ENCODE results near the gene FMN1.

Gene FMN1

DNA sequence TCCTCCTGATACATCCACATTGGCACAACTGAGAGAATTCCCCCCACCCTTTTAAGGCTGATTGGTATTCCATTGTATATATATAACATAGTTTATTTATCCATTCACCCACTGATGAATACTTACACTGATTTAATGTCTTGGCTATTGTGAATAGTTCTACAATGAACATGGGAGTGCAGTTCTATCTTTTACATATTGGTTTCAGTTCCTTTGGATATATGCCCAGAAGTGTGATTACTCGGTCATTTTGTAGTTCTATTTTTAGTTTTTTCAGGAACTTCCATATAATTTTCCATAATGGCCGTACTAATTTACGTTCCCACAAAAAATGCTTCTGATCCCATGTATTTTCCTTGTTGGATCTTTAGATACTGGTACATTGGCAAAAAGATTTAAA is 135.3 kb downstream of the FMN1 start:
- DNase-seq (ENCODE audit: low read depth in 2 of 2), result no peak

GRCh38 chr15:33057845-33058244 is 136.7 kb downstream of the FMN1 start:
- DNase-seq (ENCODE audit: low read depth in 2 of 2), result no peak

- DNase-seq (ENCODE audit: low read depth in 2 of 2), result no peak
These were observed 138.6 kb downstream of the FMN1 start for GRCh38 chr15:33055962-33056361.

GRCh38 chr15:33051528-33051927 is 143.0 kb downstream of the FMN1 start:
- no peak for DNase-seq (ENCODE audit: low read depth in 2 of 2)

DNA sequence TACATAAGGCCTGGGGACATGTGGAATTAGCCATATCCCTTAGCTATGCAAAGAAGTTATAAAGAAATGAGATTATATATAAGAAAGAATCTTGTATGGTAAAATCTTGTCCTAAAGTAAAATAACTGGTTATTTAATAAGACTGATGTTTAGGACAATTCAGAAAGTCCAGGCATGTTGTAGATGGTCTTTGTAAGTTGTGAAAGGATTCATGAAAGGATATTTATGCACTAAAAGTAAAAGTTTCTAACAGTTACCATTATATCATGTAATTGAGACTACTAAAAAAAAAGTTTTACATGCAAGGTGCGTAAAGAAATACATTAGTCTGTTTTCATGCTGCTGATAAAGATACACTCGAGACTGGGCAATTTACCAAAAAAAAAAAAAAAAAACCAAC is 146.3 kb downstream of the FMN1 start:
- no peak for DNase-seq (ENCODE audit: low read depth in 2 of 2)

DNA sequence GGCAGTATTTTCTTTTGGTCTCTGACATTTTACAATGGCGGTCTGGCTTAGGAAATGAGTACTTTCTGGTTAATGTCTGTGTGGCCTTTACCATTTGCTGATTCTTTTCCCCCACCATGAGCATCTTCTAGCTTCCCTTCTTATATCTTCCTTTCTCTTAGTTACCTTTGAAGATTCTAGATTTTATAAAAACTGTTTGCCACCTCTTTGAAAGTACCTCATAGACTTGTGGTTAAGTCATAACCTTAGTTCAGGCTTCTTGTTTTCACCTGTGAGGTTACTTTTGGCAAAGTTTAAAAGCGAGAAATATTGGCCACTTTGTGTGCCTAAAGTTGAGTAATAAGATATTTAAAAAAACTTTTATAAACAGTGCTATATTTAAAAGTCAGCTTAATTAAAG is 147.4 kb downstream of the FMN1 start:
- DNase-seq (ENCODE audit: low read depth in 2 of 2), result no peak

GRCh38 chr15:33046329-33046728 is 148.2 kb downstream of the FMN1 start:
- DNase-seq (ENCODE audit: low read depth in 2 of 2), result no peak

GRCh38 chr15:33045066-33045810 is 149.3 kb downstream of the FMN1 start:
- DNase-seq (ENCODE audit: low read depth in 2 of 2), result no peak

DNA sequence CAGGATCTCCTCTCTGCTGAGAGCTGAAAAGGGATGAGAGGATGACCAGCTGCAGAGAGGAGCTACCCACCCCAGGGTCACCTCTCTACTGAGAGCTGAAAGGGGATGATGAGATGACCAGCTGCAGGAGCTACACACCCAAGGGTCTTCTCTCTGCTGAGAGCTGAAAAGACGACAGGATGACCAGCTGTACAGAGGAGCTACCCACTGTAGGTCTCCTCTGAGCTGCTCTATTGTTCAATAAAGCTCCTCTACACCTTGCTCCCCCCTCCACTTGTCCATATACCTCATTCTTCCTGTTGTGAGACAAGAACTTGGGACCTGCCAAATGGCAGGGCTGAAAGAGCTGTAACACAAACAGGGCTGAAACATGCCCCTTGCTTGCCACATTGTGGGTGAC is 149.9 kb downstream of the FMN1 start:
- no peak for DNase-seq (ENCODE audit: low read depth in 2 of 2)

- DNase-seq (ENCODE audit: low read depth in 2 of 2), result no peak
These were observed 150.9 kb downstream of the FMN1 start for GRCh38 chr15:33043636-33044035.

- no peak for DNase-seq (ENCODE audit: low read depth in 2 of 2)
These were observed 154.0 kb downstream of the FMN1 start for GRCh38 chr15:33040496-33040895.

- DNase-seq (ENCODE audit: low read depth in 2 of 2), result no peak
These were observed 159.9 kb downstream of the FMN1 start for GRCh38 chr15:33034588-33034987.

GRCh38 chr15:33032053-33032452 is 162.5 kb downstream of the FMN1 start:
- DNase-seq (ENCODE audit: low read depth in 2 of 2), result no peak

DNA sequence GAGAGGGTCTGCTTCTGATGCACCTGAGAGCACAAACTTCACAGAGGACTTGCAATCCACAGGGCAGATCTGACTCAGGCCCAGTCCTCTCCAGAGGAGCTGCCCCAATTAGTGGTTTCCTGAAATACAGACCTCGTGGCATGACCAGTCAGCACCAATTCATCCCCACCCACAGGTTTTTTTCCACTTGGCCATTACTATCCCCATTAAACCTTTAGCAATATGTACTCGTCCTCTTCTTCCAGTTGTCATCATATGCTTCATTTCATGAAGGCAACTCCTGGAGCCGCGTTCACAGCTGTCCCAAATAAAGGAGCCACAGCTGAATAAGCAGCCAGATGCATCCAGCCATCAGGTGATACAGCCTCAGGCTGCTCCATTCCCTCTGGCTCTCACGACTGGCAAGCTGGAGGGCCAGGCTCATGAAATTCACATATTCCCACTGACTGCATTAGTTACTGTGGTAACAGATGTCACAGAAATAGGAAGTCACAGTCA is 163.1 kb downstream of the FMN1 start:
- no peak for DNase-seq (ENCODE audit: low read depth in 2 of 2)

DNA sequence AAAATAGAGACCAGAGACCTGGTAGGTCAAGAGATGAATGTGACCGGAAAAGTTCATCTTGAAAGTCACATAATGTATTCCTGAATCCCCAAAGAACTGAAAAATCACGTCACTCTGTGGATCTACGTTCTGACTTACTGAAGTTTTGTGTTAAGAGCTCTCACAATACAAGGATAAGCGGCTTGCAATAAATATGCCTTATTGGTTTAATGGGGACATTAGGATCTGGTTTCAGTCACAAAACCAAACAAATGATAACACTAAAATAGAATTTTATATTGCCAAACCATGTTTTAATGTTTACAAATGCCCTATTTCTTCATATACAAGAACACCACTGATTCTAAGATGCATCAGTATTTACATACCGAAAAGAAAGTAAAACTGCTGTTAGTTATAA is 164.2 kb downstream of the FMN1 start:
- DNase-seq (ENCODE audit: low read depth in 2 of 2), result no peak

GRCh38 chr15:33029109-33029652 is 165.3 kb downstream of the FMN1 start:
- no peak for DNase-seq (ENCODE audit: low read depth in 2 of 2)

DNA sequence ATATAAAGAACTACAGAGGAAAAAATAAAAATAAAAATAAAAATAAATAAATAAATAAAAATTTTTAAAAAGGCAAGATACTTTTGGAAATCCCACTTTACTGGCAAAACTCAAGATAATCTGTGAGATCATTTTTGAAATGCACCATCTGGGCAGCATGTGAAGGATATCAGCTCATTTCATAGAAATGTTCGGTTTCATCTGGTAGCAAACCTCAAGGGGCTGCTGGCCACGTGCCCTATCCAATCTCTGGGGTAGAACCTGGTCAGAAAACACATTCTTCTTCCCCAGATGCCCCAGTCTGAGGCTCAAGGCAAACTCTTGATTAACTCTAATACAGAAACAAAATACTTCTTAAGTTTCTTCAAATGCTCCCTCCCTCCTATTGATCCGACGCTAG is 166.0 kb downstream of the FMN1 start:
- no peak for DNase-seq (ENCODE audit: low read depth in 2 of 2)

DNA sequence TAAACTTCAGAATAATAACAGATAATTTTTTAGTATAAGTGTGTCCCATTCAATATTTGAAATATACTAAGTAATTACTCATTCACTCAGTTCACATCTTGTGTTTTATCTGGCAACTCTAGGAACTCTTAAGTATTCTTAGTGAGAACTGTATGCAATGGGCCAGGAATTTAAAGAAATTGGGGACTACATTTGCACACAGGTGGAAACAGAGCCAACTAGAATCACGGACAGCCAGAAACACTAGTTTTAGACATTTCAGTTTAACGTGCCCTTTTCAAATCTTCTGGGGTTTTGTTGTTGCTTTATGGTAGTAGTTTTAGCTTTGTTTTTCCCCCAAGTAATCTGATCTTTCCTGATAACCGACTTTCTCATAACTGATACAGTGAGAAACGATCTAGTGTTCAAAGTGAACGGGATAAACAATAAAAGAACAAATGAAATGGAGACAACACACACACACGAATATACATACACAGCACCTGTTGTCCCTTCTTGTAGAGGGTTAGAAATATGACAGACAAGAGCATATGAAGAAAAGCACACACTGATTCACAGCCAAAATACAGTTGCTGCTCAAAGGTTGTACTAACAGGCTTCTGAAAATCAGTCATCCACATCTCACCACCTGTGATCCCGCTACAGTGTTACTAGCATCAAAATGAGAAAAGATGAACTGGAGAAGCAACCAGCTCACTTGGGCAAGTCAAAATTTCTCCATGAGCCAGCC is 167.0 kb downstream of the FMN1 start:
- DNase-seq (ENCODE audit: low read depth in 2 of 2), result no peak

- no peak for DNase-seq (ENCODE audit: low read depth in 2 of 2)
These were observed 167.9 kb downstream of the FMN1 start for GRCh38 chr15:33026614-33027013.

- no peak for DNase-seq (ENCODE audit: low read depth in 2 of 2)
These were observed 171.9 kb downstream of the FMN1 start for GRCh38 chr15:33022629-33023028.

GRCh38 chr15:33021806-33022389 is 172.6 kb downstream of the FMN1 start:
- no peak for DNase-seq (ENCODE audit: low read depth in 2 of 2)

GRCh38 chr15:33019354-33019981 is 175.0 kb downstream of the FMN1 start:
- no peak for DNase-seq (ENCODE audit: low read depth in 2 of 2)

Measured in stimulated activated CD4-positive, alpha-beta T cell treated with anti-CD3 and anti-CD28 coated beads, Interleukin-12 subunit alpha, Interleukin-12 subunit beta, amount 100 ng/mL, for 24 hours (primary cell).